PC-9 (cell line): Measurements from ENCODE around the gene RIPOR3. TPM values are rescaled to one million over a fixed set of nuclear protein-coding genes. Genes with fewer than 3 reads are reported as not detected.

ENCODE experiments used
- BruUV-seq: library from RNA; stranded (reverse); fragments of 400-500 nt; replicated peaks from 2 replicates; lab custom pipeline; 2021; lab: Mats Ljungman, UMichigan
- CTCF ChIA-PET: fragments of 300-600 bp; sonication (Branson Sonifier 250); formaldehyde crosslinking; loops from one replicate; lab custom pipeline; 2022; ENCODE audit warnings: antibody characterized with exemption; lab: Charles Lee
- POLR2A ChIA-PET: fragments of 300-600 bp; sonication (Branson Sonifier 250); formaldehyde crosslinking; loops from one replicate; lab custom pipeline; 2022; ENCODE audit warnings: antibody characterized with exemption; ENCODE audit not compliant: unreplicated experiment; lab: Charles Lee
- DNase-seq, 2 experiments: peaks; one replicate each; pipeline versions ENCODE4 v3.0.0 to v3.0.0-alpha.2; 2015 to 2022; ENCODE audit warnings: mixed read lengths in 1 of 2
- H2AFZ ChIP-seq: fragments of 200-600 bp; sonication (generic); 2 replicates; pipeline ENCODE4 v1.8.1; 2017; ENCODE audit warnings: antibody characterized with exemption
- H3F3A ChIP-seq: fragments of 200-600 bp; sonication (generic); 2 replicates; pipeline ENCODE4 v1.8.1; 2017; ENCODE audit warnings: antibody characterized with exemption, mild to moderate bottlenecking, low read depth; ENCODE audit not compliant: insufficient read depth
- H3K27ac ChIP-seq: fragments of 200-600 bp; sonication (generic); 2 replicates; pipeline ENCODE4 v1.6.1; 2016; ENCODE audit warnings: mixed run types
- H3K27me3 ChIP-seq: fragments of 200-600 bp; sonication (generic); 2 replicates; pipeline ENCODE4 v1.6.1; 2016; ENCODE audit warnings: low read depth, mixed run types; ENCODE audit not compliant: insufficient read depth
- H3K36me3 ChIP-seq: fragments of 200-600 bp; sonication (generic); 2 replicates; pipeline ENCODE4 v1.6.1; 2016; ENCODE audit warnings: low read depth, mixed run types
- H3K4me1 ChIP-seq: fragments of 200-600 bp; sonication (generic); replicated peaks from 2 replicates; pipeline ENCODE4 v1.6.1; 2016; ENCODE audit warnings: mixed run types; ENCODE audit not compliant: insufficient read depth
- H3K4me2 ChIP-seq: fragments of 200-600 bp; sonication (generic); 2 replicates; pipeline ENCODE4 v1.6.1; 2017; ENCODE audit warnings: mixed run types
- H3K4me3 ChIP-seq: fragments of 200-600 bp; sonication (generic); 2 replicates; pipeline ENCODE4 v1.6.1; 2016; ENCODE audit warnings: mixed run types
- H3K79me2 ChIP-seq: fragments of 200-600 bp; sonication (generic); 2 replicates; pipeline ENCODE4 v1.6.1; 2017; ENCODE audit warnings: low read depth, mixed run types
- H3K9me2 ChIP-seq: fragments of 200-600 bp; sonication (generic); 2 replicates; pipeline ENCODE4 v1.8.1; 2017; ENCODE audit warnings: mild to moderate bottlenecking; ENCODE audit not compliant: insufficient read depth
- H3K9me3 ChIP-seq: fragments of 200-600 bp; sonication (generic); 2 replicates; pipeline ENCODE4 v1.8.1; 2016; ENCODE audit warnings: low read depth; ENCODE audit not compliant: insufficient read depth
- H4K20me1 ChIP-seq: fragments of 200-600 bp; sonication (generic); 2 replicates; pipeline ENCODE4 v1.8.1; 2017; ENCODE audit not compliant: insufficient read depth
- EZH2 ChIP-seq: fragments of 200-600 bp; sonication (generic); IDR thresholded peaks from 2 replicates; pipeline ENCODE4 v1.8.0; 2017; ENCODE audit warnings: antibody characterized with exemption, low read depth
- intact Hi-C: fragments of 100-400 bp; cut with micrococcal nuclease; formaldehyde crosslinking; loops from one replicate; pipeline ENCODE4 v1.10.0; 2022; ENCODE audit not compliant: unreplicated experiment
- total RNA-seq: library from RNA; stranded (reverse); gene quantifications from 2 replicates; pipeline ENCODE4 v1.2.3, GENCODE V29; 2021
- TF ChIP-seq, protein P1 (sequence below): fragments of 200-600 bp; sonication (generic); conservative IDR thresholded peaks from 2 replicates; pipeline ENCODE4 v1.6.1; 2017; ENCODE audit warnings: mixed run types, antibody characterized with exemption, mild to moderate bottlenecking, moderate library complexity

Gene RIPOR3
- total RNA-seq, 1 experiment from 2014 or later, result 6.3 TPM

DNA sequence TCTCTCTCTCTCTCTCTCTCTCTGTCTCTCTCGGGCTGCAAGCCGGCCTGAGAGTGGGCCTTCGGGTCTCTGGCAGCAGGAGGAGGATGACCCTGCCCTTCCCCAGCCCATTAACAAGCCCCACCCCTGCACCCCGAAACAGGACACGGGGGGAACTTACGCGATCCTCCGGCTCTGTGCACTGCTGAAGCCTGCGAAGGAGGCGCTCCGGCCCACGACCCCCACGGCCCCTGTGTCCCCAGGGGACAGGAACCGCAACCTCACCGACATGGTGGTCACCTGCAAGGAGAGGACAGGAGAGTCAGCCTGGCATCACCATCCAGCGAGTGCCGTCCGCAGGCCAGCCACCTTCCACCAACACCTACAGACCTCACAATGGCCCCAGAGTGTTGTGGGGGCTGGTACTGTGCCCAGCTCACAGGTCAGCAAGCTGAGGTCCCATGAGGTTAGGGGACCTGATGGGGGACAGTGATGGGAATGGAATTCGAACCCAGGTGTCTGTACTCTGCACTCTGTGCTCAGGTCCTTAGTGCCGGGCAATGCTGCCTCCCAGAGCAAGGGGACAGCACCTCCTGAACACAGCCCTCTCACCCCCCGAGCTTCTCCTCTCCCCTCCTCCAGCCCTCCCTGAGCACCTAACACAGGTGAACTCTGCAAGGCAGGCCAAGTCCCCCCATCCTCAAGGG is 60.6 kb downstream of the RIPOR3 start:
- no peaks in the 10 kb centered on the region for H3K36me3 ChIP-seq
- no peak overlapping the region for H3K4me2 ChIP-seq
- H2AFZ ChIP-seq, result no peak overlapping the region
- no TSS peak for BruUV-seq
- H4K20me1 ChIP-seq, result no peaks in the 10 kb centered on the region
- ChIA-PET CTCF (interaction anchor here (0.6 kb wide), 1 partner anchor 72 kb away, joined by 11 read pairs; no protein-coding TSS in a partner anchor), POLR2A (no interaction called here)
- no peak overlapping the region for H3K27ac ChIP-seq
- H3F3A ChIP-seq, result peaks cover 34% of the 10 kb centered on the region
- intact Hi-C loops, result no loop called here
- no peak for DNase-seq
- no peaks in the 10 kb centered on the region for H3K9me2 ChIP-seq
- H3K79me2 ChIP-seq, result no peaks in the 10 kb centered on the region
- no peak for TF ChIP-seq EZH2
- TF ChIP-seq, protein P1, sequence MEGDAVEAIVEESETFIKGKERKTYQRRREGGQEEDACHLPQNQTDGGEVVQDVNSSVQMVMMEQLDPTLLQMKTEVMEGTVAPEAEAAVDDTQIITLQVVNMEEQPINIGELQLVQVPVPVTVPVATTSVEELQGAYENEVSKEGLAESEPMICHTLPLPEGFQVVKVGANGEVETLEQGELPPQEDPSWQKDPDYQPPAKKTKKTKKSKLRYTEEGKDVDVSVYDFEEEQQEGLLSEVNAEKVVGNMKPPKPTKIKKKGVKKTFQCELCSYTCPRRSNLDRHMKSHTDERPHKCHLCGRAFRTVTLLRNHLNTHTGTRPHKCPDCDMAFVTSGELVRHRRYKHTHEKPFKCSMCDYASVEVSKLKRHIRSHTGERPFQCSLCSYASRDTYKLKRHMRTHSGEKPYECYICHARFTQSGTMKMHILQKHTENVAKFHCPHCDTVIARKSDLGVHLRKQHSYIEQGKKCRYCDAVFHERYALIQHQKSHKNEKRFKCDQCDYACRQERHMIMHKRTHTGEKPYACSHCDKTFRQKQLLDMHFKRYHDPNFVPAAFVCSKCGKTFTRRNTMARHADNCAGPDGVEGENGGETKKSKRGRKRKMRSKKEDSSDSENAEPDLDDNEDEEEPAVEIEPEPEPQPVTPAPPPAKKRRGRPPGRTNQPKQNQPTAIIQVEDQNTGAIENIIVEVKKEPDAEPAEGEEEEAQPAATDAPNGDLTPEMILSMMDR, result no peak
- H3K4me3 ChIP-seq, result no peak overlapping the region
- H3K4me1 ChIP-seq, result peaks cover 25% of the 10 kb centered on the region
- H3K9me3 ChIP-seq, result no peaks in the 10 kb centered on the region
- no peaks in the 10 kb centered on the region for H3K27me3 ChIP-seq

DNA sequence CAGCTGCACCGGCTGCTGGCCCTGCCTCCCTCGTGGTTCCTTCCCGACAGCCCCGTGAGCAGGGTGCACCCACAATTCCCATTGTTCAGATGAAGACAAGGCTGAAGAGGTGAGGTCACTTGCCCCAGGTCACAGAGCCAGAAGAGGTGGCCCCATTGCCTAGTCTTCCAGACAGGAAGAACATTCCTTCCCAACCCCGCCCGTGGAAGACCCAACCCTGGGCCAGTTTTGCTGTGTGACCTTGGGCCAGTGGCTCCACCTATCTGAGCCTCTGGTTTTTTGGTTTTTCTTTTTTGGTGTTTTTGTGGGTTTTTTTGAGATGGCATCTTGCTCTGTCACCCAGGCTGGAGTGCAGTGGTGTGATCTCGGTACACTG is 61.7 kb downstream of the RIPOR3 start:
- H3K4me1 ChIP-seq, result peaks cover 35% of the 10 kb centered on the region
- H3K4me3 ChIP-seq, result no peak overlapping the region
- POLR2A ChIA-PET, result no interaction called here
- H3K36me3 ChIP-seq, result no peaks in the 10 kb centered on the region
- no peaks in the 10 kb centered on the region for H4K20me1 ChIP-seq
- 0 out of 2 replicates have a peak overlapping the region, but pooled peaks have one; percentile 4 for H3K4me2 ChIP-seq
- H2AFZ ChIP-seq, result no peak overlapping the region
- H3K27me3 ChIP-seq, result no peaks in the 10 kb centered on the region
- H3K79me2 ChIP-seq, result no peaks in the 10 kb centered on the region
- H3K9me3 ChIP-seq, result no peaks in the 10 kb centered on the region
- intact Hi-C loops, result loop anchor here (5.0 kb wide), 1 partner anchor 33 kb away; no protein-coding TSS in a partner anchor
- TF ChIP-seq, protein P1, result no peak
- no peak for TF ChIP-seq EZH2
- BruUV-seq, result no TSS peak
- peaks cover 37% of the 10 kb centered on the region for H3F3A ChIP-seq
- CTCF ChIA-PET, result no interaction called here
- peak in 1 of 2 experiments; percentile 38 for DNase-seq
- no peak overlapping the region for H3K27ac ChIP-seq
- H3K9me2 ChIP-seq, result no peaks in the 10 kb centered on the region

DNA sequence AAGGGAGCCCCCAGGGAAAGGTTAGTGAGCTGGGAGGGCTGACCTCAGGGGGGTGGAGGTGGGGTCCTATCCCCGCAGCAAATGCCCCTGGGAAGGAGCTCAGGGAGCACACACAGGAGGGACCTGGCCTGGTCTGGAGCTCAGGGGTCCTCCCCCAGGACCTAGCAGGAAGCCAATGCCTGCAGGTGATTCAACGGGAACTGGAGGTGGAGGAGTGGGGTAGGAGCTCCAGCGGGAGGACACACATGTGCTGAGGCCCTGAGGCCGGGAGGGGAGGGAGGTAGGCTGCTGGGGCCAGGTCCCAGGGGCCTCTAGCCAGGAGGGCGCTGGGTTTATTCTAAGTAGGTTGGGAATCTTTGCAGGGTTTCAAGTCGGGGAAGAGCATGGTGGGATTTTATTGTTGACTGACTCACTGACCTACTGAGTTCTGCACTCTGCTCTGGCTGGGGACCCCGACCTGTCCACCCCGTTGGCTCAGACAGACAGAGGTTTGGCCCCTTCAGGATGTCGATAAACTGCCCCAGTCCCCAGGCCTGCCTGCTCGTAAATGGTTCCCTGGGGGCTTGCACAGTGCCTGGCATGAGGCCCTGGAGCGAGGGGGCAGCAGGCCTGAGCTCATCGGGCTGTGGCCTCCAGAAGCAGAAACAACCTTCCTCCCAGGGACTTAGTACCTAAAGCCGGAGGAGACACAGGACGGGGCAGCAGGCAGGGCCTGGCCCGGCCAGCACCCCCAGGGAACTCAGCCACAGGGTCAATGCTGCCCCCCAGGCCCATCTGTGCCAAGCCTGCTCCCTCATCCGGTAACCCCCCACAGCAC is 62.3 kb downstream of the RIPOR3 start:
- no TSS peak for BruUV-seq
- TF ChIP-seq, protein P1, result no peak
- no peak for TF ChIP-seq EZH2
- H3K36me3 ChIP-seq, result no peaks in the 10 kb centered on the region
- H3K27me3 ChIP-seq, result no peaks in the 10 kb centered on the region
- H3K79me2 ChIP-seq, result no peaks in the 10 kb centered on the region
- ChIA-PET POLR2A (no interaction called here), CTCF (interaction anchor here (0.7 kb wide), 1 partner anchor 115 kb away, joined by 3 read pairs; no protein-coding TSS in a partner anchor)
- H3K27ac ChIP-seq, result no peak overlapping the region
- H3K9me2 ChIP-seq, result no peaks in the 10 kb centered on the region
- H3K4me2 ChIP-seq, result 0 out of 2 replicates have a peak overlapping the region, but pooled peaks have one; percentile 4
- no peaks in the 10 kb centered on the region for H4K20me1 ChIP-seq
- no peak overlapping the region for H2AFZ ChIP-seq
- intact Hi-C loops, result loop anchor here (5.0 kb wide), 1 partner anchor 33 kb away; no protein-coding TSS in a partner anchor
- H3K4me1 ChIP-seq, result peaks cover 41% of the 10 kb centered on the region
- H3F3A ChIP-seq, result peaks cover 34% of the 10 kb centered on the region
- no peak for DNase-seq
- no peak overlapping the region for H3K4me3 ChIP-seq
- no peaks in the 10 kb centered on the region for H3K9me3 ChIP-seq
